Stimulated activated CD4-positive, alpha-beta T cell treated with anti-CD3 and anti-CD28 coated beads, Interleukin-12 subunit alpha, Interleukin-12 subunit beta, amount 100 ng/mL, for 4 hours (primary cell): ENCODE results near the gene ATP6V0A1.
"Not testable (repeated sequence)": the region's sequence is repeated elsewhere in the genome, so short reads cannot be mapped to it uniquely, and the experiment has no call there.

ENCODE experiments used
- DNase-seq: peaks from one replicate; pipeline ENCODE4 v3.0.0-alpha.2; 2020

The ATP6V0A1 gene

DNA sequence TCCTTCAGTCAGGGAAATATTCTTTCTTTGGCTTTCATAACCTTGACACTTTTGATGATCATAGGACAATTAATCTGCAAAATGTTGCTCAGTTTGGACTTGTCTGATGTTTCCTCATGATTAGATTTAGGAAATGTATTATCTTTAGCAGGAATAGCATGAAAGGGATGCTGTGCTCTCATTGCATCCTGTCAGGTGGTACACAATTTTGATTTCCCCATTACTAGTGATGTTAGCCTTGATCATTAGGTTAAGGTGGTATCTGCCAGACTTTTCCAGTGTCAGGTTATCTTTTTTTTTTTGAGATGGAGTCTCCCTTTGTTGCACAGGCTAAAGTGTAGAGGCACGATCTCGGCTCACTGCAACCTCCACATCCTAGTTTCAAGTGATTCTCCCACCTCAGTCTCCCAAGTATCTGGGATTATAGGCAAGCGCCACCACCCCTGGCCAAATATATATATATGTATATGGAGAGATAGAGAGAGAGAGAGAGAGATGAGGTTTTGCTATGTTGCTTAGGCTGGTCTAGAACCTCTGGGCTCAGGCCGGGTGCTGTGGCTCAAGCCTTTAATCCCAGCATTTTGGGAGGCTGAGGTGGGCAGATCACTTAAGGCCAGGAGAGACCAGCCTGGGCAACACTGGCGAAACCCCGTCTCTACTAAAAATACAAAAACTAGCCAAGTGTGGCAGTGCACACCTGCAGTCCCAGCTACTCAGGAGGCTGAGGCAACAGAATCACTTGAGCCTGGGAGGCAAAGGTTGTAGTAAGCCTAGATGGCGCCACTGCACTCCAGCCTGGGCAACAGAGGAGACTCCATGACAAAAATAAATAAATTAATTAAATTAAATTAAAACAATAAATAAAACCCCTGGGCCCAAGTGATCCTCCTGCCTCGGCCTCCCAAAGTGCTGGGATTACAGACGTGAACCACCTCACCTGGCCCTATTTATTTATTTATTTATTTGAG is 19.8 kb upstream of the ATP6V0A1 start:
- peak; percentile 36 for DNase-seq

DNA sequence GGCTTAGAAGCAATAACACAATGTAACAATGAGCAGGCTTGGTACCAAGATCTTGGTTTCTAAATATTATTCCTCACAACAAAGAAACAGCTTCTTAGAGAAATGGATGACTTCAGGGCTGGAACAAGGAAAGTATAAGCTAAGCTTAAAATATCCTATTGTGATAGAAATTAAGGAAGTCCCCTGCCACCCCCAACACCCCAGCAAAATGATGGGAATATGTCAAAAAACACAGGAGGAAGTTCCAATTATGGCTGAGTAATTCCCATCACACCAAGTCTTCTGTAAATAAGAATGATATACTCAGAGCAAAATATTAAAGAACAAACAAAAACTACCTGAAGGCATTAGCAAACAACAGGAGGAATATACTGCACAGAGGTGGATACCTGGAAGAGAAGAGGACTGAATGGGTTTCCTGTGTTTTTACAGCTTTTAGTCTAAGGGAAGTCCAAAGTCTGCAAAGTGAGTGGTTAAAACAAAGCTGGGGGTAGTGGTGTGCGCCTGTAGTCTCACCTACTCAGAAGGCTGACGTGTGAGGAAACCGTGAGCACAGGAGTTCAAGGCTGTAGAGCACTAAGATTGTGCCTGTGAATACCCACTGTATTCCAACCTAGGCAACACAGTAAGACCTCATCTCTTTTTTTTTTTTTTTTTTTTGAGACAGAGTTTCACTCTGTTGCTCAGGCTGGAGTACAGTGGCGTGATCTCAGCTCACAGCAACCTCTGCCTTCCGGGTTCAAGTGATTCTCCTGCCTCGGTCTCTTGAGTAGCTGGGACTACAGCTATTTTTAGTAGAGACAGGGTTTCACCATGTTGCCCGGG is 17.1 kb upstream of the ATP6V0A1 start:
- no peak for DNase-seq

DNA sequence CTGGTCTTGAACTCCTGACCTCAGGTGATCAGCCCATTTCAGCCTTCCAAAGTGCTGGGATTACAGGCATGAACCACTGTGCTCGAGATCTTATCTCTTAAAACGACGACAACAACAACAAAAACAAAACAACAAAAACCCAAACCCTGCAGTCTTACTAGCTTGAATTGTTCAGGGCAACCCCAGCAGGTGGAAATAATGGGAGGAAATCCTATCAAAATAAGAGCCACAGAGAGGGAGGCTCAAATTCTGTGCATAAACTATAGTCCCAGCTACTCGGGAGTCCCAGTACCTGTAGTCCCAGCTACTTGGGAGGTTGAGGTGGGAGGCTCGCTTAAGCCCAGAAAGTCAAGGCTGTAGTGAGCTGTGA is 16.5 kb upstream of the ATP6V0A1 start:
- no peak for DNase-seq

DNA sequence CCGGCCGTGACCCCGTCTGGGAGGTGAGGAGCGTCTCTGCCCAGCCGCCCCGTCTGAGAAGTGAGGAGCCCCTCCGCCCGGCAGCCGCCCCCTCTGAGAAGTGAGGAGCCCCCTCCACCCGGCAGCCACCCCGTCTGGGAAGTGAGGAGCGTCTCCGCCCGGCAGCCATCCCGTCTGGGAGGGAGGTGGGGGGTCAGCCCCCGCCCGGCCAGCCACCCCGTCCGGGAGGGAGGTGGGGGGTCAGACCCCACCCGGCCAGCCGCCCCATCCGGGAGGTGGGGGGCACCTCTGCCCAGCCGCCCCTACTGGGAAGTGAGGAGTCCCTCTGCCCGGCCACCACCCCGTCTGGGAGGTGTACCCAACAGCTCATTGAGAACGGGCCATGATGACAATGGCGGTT is 9.5 kb upstream of the ATP6V0A1 start:
- DNase-seq: not testable (repeated sequence)

DNA sequence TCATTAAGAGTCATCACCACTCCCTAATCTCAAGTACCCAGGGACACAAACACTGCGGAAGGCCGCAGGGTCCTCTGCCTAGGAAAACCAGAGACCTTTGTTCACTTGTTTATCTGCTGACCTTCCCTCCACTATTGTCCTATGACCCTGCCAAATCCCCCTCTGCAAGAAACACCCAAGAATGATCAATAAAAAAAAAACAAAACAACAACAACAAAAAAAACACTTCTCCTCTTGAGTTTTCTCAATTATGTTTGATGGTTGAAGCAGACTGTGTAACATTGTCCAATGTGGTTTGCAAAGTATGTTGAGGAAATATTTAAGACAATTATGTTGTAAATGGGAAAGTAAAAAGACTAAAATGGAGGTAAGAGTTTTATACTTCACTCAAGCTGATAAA is 8.8 kb upstream of the ATP6V0A1 start:
- not testable (repeated sequence) for DNase-seq

DNA sequence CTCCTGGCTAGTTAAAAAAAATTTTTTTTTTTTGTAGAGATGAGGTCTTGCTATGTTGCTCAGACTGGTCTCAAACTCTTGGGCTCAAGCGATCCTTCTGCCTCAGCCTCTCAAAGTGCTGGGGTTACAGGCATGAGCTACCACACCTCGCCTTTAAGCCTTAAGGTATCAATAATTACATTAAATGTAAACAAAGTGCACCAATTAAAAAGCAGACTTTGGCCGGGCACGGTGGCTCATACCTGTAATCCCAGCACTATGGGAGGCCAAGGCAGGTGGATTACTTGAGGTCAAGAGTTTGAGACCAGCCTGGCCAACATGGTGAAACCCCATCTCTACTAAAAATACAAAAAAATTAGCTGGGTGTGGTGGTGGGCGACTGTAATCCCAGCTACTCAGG is 7.4 kb upstream of the ATP6V0A1 start:
- not testable (repeated sequence) for DNase-seq

DNA sequence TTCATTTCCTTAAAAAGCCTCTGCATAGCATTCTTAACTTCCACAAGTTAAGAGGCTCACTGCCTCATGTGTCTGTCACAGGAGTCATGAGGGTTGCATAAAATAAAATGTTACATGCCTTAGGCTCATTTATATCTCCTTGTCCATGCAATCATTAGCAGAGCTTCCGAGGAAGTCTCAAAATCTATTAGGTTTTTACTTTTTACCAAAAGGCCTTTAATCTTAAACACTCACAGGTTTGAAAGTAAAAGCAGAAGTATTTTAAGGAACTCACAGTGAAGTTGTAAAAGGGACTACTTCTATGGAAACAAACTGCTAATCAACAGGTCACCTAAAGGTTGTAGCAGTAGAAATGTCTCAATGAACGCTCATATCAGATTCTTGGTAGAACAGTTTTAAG is 5.2 kb upstream of the ATP6V0A1 start:
- no peak for DNase-seq

DNA sequence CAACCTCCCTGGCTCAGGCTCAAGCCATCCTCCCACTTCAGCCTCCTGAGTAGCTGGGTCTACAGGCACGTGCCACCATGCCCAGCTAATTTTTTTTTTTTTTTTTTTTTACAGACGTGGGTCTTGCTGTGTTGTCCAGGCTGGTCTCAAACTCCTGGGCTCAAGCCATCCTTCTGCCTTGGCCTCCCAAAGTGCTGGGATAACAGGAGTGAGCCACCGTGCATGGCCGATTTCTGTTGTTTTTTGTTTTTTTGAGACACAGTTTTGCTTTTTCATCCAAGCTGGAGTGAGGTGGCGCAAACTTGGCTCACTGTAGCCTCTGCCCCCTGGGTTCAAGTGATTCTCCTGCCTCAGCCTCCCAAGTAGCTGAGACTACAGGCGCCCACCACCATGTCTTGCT is 3.7 kb upstream of the ATP6V0A1 start:
- not testable (repeated sequence) for DNase-seq

DNA sequence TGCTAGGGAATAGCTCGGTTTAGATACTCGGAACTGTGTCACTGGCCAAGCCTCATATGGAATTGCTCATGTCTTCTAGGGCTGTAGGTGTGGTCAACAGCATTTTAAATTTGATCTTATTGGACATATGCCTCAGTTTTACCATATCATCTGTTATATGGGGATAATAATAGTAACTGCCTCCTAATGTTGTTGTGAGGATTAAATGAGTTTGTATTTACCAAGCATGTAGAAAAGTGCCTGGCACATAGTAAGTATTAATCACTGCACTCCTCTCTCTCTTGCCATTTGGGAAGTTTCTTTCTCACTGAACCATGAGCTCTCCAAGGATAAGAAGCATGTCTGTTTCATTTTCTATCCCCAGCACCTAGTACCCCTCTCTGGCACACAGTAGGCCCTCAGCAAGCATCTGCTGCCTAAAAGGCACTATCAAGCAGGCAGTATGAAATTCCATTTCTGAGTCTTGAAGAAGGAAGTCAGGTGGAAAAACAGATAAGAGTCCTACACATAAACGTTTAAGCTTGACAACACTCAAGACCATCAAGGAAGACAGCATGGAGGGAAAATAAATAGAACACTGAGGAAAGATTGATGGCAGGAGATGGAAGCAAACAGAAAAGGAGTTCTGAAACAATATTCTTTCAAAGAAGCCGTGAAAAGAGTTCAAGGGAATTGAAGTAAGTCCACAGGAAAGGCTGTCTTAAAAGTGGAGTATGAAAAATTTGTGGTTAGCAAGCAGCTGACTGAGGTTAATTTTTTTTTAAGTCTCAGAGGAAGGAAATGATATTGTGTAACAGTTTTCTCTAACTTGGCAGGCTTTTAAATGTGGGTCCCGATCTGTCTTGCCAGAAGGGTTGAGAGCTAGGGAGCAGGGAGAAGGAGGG is 2.2 kb upstream of the ATP6V0A1 start:
- DNase-seq: no peak

DNA sequence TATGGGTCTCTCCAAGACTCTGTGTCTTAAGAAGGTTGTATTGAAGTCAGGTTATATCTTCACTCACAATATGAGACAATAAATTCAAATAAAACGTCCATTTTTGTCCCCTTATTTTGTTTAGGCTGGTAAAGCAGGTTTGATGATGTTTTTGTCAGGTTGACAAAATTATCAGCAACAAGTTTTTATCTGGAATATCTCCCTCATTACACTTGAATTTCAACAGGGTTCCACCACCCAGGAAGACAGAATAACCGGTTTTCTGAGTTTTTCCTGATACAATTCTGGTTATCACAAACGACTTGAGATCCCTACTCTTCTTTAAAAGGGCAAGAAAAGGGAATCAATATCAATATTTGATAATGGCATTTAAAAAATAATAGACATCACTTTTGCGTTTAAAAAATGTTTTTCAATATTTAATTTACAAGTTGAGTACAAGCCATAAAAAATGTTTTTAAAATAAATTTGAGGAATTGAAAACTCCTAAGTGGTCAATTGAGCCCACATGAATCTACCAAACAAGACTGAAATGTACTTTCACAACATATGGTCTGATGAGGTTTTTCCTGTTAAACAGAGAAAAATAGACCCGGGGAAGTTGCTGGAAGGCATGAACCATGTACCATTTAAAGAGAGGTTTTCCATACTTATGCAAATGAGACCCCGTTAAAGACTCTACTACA is 1.4 kb upstream of the ATP6V0A1 start:
- DNase-seq: no peak

DNA sequence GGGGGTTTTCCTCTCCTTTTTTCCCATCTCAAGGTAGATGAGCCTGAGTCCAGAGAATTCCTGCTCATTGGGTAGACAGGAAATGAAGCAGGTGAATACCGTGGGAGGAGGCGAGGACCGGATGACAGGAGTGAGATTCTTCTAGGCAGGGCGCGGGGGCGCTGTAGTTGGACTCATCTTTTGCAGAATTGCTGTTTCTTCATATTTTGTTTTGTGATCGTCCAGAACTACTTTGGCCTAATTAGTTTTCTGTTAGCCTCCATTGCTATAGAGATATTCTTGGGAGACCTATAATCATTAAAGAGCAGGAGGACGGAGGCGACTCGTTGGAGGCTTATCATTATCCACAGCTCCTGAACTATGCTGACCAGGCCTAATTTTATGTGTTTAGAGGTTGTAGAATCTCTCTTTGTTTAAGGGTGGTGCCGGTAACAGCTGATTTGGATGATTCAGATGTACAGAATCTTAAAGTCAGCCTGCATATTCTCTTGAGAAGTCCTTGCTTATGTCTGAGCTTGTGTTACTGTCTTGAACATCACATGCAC is 650 bp downstream of the ATP6V0A1 start:
- DNase-seq: peak; percentile 11

DNA sequence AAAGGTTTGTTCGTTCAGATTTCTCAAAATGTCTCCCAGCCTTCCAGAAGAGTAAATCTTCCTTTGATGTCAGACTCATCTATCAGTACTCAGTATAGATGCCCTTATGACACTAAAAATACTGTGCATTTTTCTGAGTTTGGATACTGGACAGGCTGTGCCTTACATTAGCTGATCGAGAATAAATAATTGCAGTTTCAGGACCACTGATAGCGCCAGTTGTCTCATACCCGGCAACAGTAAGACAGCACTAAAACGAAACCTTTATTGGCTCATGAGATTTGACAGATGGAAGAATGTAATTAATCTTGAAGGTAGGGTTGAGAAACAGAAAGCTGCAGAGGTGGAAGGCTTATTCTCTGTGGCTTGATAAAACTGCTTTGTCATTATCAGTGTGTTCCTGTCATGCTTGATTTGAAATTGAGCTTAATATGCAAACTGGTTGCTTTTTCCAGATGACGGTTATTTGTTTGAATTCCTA is 1.2 kb downstream of the ATP6V0A1 start:
- no peak for DNase-seq

DNA sequence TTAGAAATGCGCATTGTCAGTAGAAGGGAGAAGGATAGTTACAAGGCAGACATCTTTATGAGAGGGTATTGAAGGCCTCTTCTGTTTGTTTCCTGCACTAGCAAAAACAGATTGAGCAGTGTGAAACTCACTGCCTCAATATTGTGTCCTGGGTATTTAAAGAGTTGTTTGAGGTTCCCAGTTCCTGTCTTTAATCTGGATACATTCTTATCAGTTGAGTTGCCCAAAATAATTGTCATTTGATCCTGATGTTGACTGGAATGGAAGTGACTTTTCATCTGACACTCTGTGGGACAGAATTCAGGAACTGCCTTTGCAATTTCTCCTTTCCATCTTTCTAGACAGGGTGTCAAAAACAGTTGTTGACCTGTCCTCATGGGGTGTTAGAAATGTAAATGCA is 1.7 kb downstream of the ATP6V0A1 start:
- DNase-seq: no peak

DNA sequence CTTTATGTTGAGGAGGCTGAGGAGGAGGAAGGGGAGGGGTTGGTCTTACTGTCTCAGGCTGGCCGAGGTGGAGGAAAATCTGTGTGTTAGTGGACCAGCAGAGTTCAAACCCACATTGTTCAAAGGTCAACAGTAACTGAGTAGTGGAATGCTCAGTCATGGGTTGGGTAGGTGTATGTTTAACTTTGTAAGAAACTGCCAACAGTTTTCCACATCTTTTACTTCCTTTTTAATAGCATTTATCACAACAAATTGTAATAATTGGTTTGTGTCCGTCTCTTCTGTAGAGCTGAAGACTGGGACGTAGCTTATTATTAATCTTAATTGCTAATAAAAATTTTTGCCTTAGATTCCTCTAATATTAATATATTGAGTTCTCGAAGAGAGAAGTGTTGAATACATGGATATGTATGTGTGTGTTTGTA is 5.3 kb downstream of the ATP6V0A1 start:
- DNase-seq: no peak

DNA sequence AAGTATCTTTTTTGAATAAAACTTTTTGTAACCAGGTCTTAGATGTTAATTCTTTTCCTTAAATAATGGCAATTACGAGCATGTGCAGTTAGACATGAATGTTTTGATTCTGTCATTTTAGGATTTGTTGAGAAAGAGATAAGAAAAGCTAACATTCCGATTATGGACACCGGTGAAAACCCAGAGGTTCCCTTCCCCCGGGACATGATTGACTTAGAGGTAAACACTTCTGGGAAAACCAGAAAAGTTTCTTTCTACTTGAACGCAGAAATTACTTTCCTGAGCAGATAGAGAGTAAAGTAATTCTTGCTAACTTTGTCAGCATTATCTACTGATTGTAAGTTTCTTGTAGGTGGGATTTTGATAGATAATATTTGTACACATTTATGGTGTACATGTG is 9.2 kb downstream of the ATP6V0A1 start:
- no peak for DNase-seq

DNA sequence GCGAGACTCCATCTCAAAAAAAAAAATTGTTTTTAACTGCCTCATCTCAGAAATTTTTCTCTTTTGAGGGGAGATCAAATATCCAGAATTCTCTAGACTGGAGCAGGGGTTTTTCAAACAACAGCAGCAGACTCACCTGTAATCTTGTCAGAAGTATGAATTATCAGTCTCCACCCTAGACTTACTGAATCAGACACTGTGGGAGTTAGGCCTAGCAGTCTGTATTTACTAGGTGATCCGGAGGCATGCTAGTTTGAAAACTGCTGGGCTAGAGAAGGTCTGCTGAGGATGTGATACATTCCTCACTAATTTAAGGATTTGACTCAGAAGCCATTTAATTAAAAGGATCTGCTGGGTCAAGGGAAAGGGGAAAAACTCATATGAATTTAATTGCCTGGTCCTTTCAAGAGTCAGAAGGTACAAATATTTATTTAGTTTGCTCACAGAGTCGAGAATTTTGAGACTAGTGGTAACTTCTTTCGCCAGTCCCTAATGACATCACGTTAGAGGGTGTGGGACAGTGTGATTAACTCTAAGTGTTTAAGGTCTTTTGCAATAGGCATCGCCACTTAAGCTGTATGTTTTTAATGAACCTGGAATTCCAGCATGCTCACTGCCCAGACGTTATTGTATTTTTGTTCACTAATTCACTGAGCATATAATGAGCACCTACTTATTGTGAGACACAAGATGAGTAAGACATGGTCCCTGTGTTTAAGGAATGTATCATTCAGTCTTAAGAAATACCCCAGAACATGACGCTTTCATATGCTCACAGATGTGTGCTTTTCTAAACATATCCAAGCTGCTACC is 14.2 kb downstream of the ATP6V0A1 start:
- DNase-seq: no peak

DNA sequence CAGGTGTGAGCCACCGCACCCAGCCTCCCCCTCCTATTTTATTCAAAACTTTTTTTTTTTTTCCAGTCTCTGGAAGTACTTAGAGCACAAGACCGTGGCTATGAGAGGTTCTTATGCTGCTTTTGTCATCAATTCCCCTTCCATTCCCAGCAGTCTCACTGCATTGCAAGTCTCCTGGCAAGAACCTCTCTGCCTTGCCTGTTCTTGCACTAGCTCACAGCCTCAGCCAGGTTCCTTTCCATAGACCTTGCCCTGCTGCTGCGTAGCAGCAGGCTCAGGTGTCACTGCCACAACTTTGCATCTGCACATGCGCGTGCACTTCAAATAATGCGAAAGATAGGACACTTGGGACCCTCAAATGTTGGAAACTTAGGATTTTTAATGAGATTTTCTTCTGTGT is 15.6 kb downstream of the ATP6V0A1 start:
- DNase-seq: no peak

DNA sequence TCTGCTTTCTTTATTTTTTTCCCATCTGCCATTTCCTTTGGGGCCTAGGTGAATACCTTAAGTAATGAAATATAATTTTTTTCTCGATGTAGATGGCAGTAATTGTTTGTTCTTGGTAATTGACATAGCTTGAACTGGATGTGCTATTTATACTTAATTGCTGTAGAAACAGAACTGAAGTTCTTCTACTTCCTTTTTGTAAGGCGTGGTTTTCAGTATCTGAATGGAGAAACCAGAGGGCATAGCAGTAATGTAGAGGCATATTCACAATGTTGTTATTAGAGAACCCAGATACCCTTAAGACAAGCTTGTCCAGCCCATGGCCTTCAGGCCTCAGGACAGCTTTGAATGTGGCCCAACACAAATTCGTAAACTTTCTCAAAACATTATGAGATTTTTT is 16.4 kb downstream of the ATP6V0A1 start:
- DNase-seq: no peak

DNA sequence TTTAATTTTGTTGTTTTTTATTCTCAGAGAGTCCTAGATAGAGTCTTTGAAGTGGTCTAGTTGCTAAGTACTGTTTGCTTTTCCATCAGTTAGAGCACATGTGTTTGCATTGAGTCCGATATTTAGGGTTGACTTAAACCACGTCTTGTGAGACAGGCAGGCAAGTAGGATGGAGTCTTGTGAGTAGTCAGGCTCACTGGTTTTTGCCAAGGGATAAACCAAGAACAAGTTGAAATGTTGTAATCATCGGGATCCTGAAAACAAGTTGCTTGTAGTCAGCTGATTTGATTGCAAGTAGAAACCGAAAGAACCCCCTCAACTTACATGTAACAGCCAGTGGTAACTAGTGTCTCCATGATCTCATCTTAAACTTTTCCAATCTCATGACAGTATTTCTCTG is 17.2 kb downstream of the ATP6V0A1 start:
- no peak for DNase-seq

DNA sequence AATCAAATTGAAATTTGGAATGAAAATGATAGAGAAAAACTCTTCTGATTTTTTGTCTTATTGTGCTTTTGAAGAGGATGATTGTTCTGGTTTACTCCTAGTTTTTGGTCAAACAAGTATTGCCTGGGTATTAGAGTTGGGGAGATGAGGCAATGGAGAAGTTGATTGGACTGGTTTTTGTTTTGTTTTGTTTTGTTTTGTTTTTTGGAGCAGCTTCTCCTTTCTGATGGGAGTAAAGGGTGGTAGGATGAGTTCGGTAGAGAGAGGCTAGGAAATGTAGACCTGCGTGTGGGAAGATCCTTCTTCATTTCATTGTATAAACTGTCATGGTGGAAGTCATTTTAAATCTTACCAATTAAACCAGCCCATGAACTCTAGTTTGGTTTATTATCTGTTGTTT is 17.7 kb downstream of the ATP6V0A1 start:
- DNase-seq: no peak

DNA sequence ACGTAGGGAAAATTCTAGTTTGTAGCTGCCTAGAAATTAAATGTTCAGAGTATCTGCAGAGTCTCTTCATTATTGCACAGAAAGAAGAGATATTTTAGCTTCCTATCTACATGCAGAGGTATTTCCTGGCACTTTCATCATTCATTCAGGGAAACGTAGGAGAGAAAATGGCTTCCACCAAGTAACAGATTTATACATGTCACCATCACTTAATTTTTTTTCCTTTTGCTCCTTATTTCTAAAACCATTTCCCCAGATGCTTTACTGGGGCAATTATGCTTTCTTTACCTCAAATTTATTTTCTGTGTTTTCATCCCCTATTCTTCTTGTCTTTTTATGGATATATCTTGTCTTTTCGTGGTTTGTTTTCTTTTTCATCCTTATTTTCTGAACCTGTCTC is 18.5 kb downstream of the ATP6V0A1 start:
- DNase-seq: no peak
